ENCODE results near the gene MICB.
"Not testable (repeated sequence)": the region's sequence is repeated elsewhere in the genome, so short reads cannot be mapped to it uniquely, and the experiment has no call there.

MICB gene

DNA sequence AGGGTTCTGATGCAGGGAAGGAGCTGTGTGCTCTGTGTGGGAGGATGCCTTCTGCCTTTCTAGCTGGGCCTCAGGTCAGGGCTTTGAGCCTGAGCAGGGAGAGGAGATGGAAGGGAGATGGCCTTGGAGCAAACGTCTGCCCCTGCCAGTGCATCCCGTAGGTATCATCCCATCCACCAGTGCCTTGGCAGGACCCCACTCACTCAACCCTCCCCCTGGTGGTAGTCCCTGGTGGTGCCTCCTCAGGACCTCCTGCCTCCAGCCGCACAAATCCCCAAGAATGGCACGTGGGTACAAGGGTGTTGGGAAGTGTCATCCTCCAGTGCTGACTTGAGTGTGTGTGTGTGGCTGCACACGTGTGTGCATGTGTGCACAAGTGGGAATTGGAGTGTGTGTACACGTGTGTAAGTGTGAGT, 23.1 kb upstream of the MICB start:
- peak; percentile 30 for DNase-seq (ENCODE audit: low read depth, low spot score)

DNA sequence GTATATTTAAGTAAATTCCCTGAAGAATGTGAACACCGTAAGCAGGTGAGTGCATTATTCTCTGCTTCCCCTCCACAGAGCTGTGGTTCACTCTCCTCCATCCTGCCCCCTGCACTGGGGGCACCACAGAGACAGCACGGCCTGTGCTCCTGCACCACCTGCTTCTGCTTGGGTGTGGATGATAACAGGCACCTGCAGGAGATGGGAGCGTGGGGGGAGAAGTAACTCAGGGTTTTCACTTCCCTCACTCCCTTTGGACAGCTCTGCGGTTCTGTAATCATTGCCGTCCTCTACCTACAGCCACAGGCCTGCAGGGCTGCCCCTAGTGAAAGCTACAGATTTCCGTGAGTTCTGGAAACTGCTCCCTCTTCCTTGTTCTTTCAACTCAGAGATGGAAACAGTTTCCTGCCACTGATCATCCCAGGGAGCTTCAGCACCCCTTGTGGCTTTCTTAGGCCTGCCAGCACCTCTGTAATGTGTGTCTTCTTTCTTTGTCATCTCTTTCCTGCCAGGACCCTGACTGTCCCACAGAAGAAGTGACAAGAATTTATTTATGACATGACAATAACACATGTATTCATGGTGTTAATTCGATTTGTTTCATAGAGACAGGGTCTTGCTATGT, 21.3 kb upstream of the MICB start:
- DNase-seq (ENCODE audit: low read depth, low spot score) = peak; percentile 19

DNA sequence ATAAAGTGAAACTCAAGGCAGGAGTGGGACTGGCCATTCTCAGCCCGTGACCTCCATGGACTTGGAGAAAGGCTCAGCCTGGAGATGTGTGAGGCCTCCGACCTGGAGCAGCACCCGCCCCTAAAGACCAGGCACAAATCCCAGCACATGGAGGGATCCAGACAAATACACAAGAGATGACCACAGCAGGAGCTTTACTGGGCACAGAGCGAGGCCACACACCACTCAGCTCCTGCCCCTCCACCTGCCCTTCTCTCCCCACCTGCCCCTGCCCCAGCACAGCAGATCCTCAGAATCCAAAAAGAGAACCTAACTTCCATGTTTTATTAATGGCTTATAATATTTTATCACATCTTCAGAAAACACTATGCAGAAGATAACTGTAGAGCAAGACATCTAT, 20.4 kb upstream of the MICB start:
- DNase-seq (ENCODE audit: low read depth, low spot score) = no peak

DNA sequence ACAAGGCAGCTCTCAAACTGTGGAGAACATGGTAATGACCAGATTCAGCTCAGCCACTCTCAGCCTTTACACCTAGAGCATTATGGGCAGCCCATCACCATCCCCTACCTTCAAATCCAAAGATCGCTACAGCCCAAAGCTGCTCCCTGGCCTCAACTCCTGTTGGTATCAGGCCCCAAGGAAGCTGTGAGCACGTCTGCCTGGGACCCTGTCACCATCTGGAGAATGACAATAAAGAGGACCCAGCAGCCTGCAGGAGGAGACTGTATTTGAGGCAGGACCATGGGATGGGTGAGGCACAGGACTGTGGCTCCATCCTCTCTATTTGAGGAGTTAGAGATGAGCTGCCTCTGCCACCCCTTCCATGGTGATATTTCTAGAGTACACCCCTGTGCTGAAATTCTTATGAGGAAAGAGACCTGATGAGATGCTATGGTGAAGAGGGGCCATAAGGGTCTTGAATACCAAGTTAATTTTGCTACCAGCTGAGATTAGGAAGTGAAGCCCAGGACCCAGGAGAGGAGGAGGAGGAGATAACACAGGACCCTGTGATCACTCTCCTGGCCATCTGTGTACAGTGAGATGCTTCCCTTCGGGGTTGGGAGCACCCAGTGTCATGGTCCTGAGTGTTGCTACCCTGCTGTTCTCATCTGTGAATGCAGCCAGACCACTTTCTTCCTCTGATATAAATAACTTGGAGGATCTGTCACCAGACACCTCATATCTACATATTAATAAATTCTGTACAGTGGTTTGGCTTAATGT, 19.6 kb upstream of the MICB start:
- no peak for DNase-seq (ENCODE audit: low read depth, low spot score)

DNA sequence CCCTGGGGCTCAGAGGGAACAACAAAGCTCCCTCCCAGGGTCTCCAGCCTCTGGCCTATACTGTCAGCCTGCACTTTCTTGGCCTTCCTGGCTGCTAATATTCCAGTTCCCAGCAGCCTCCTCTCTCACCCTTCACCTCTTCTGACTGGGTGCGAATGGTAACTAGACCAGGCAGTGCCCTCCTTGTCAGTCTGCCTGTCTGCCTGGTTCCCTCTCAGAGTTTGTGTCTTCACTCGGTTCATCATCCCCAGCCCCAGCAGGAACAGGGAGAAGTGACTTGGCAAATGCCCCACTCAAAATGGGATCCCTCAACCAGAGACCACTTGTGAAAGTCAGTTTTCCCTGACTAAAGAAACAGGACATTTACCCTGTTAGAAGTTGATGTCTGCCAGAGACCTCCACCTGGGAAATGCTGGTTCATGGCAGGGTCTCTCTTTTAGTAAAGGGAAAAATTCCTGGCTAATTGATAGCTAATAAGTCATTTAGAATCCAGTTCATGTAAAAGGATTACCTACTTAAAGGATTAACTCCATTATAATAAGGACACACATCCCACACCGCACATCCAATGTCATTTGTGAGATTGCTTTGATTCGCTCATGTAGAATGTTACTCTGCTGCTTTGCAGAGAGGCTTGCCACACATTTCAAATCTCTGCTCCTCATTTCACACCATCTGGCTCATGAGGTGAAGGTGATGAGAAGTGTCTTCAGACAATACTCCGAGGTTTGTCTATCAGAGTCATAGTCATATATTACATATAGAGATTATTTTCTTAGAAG, 18.6 kb upstream of the MICB start:
- DNase-seq (ENCODE audit: low read depth, low spot score) = no peak

DNA sequence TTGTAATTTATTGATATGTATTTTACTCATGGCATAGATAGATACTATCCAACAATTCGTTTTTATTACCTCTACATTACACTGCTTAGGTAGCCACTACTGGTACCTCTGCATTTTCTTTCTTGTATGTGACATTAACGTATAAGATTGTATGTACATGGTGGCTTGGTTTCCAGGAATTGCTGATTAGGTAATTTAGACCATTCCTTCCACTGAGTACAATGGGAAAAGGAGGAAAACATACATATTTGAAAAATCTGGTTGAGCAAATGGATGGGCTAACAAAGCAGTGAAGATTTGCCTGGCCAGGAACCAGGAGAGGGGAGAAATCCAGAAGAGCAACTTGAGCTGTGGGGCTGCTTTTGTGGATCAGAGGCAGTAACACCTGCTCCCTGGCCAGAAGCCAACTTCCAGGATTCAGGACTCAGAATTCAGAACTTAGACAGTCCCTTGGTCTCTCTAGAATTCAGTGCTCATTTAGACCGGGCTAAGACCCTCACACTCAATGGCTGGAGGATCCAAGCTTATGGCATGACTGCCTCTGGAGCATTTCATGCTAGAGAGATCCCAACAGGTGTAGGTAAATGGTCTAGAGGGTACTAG, 17.9 kb upstream of the MICB start:
- no peak for DNase-seq (ENCODE audit: low read depth, low spot score)

DNA sequence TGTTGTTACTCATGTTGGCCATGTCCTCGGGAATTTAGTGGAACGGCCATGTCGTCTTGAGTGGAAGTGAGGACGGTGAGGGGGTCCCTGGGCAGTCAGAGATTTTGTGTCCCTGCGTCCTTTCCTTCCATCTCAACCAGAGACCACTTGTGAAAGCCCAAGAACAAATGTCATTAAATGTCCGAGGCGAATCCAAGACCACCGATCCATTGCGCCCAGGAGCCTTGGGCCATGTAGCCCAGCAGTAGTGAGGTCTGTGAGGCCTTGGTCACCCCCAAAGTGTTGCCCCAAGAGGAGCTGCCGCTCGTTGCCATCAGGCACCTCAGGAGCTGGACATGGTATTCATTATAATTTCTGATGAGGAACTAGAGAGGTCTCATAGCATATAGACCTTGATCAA, 17.4 kb upstream of the MICB start:
- DNase-seq (ENCODE audit: low read depth, low spot score) = no peak

DNA sequence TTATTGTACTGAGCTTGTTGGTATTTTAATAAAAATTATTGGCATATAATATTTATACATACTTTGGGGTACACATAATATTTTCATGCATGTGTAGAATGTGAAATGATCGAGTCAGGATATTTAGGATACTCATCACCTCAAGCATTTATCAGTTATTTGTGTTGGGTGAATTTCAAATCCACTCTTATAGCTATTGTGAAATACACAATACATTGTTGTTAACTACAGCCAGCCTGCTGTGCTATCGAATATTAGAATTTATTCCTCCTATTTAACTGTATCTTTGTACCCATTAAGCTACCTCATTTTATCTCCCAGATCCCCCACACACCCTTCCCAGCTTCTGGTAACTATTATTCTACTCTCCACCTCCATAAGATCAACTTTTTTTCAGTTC, 14.6 kb upstream of the MICB start:
- DNase-seq (ENCODE audit: low read depth, low spot score) = no peak

DNA sequence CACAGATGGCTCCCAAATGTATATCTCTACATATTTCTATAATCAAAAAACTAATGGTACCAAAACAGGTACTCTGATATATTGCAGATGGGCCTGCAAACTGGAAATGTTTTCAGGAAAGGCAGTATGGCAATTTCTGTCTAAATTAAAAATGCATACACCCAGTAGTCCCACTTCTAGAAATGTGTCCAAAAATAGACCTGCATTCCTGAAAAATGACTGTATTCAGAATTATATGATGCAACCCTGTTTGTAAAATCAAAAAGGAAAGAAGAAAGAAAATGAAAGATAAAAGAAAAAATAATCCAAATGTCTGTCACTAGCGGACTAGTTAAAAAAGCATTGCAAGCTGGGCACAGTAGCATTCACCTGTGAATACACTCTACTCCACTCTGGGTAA, 12.9 kb upstream of the MICB start:
- DNase-seq (ENCODE audit: low read depth, low spot score) = no peak

DNA sequence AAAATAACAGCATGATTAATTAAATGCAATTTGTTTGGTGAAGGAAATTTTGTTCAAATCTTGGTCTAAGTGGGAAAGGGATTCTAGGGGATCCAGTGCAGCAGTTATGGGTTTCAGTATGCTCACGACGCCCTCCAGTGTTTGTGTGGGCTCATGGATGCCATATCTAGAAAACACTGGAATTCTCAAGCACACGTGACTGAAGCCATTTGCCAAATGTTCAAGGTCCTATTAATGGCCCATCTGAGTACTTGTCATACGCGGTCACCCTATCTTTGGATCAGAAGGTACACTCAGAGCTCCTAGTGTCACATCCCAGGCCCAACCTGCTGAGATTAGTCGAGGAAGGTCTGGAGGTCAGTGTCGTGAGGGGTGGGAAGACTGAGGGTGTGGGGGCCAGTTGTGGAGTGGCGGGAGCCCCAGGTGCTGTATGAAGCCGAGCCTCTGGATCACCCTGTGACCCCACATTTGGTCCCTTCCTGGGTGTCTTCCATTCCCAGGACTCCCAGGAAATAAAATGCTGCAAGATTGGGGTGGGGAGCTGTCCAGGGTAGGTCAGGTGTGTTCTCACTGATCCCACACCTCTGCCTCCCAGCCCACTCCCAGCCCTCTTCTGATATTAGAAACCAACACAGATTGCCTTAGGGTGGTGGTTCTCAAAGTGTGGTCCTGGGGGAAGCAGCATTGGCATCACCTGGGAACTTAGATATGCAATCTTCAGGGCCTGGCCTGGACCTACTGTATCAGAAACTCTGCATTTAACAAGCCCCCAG, 11.7 kb upstream of the MICB start:
- not testable (repeated sequence) for DNase-seq (ENCODE audit: low read depth, low spot score)

DNA sequence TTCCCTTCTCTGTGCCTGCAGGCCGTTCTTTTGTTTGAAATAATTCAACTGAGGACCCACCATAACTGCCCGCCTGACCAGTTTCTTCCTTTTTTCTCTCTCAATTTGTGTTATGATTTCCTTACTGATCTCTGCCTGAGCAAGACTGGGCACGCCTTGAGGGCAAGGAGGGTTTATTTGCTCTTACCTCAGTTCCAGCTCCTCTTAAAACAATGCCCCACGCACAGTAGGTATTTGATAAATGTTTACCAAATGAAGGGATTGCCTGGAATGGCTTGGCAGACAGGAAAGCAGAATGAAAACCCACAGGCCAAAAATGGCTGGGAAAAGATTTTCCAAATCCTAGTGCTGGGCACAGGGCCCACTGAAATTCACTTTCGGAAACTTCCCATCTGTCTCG, 10.3 kb upstream of the MICB start:
- not testable (repeated sequence) for DNase-seq (ENCODE audit: low read depth, low spot score)

DNA sequence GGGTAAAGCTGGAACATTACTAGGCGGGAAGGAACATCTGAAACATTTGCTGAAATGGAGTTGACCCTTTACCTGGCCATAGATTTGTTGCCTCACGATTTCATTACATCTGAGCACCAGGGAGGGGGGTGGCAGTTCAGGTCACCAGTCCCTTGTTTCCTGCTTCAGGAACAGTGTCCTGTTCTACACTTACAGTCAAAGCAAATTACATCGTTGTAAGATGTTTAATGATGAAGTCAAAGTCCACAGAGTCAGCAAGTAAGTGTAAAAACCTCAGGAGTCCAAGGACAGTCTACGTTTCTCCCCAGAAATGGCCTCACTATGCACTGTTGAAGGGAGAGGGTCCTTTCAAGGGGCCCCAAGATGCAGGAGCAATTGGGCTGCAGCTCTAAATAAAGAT, 8.9 kb upstream of the MICB start:
- no peak for DNase-seq (ENCODE audit: low read depth, low spot score)

DNA sequence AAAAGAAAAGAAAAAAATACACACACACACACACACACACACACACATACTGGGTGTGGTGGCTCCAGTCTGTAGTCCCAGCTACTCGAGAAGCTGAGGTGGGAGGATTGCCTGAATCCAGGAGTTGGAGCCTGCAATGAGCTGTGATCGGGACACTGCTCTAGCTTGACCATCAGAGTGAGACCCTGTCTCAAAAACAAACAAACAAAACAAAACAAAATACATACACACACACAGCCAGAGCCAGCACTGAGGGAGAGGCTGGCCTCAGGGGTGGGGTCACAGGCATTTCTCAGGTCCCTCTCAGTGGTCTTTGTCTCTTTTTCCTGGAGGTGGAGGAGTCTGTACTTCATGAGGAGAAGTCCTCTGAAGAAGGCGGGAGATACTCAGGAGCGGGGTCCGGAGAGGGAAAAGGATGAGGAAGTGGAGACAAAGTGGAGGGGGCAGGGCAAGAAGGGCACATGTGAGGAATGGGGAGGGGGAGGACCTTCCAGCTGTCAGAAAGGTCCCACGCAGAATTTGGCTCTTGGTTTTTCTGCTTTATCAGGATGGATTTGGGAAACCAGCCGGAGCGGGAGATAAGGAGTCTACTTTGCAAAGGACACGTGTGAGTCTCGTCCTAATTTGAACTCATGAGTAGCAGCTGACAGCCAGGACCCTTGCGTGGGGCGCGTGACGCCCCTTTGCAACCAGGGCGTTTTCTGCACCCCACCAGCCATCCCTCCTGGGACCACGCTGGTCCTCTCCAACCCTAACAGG, 7.7 kb upstream of the MICB start:
- DNase-seq (ENCODE audit: low read depth, low spot score) = no peak

DNA sequence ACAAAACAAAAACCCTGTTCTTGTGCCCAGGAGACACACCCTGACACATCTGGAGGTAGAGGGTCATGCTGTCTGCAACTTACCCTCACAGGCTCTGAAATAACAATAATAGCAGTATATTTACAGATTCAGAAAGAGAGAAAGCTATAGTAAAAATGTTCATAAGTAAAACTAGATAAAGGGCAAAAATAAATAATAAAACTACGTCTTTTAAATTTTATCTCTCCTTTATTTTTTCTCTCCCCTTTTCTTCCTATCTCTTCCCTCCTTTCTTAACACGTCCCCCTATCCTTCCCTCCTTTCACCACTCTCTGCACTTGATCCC, 4.4 kb upstream of the MICB start:
- not testable (repeated sequence) for DNase-seq (ENCODE audit: low read depth, low spot score)

DNA sequence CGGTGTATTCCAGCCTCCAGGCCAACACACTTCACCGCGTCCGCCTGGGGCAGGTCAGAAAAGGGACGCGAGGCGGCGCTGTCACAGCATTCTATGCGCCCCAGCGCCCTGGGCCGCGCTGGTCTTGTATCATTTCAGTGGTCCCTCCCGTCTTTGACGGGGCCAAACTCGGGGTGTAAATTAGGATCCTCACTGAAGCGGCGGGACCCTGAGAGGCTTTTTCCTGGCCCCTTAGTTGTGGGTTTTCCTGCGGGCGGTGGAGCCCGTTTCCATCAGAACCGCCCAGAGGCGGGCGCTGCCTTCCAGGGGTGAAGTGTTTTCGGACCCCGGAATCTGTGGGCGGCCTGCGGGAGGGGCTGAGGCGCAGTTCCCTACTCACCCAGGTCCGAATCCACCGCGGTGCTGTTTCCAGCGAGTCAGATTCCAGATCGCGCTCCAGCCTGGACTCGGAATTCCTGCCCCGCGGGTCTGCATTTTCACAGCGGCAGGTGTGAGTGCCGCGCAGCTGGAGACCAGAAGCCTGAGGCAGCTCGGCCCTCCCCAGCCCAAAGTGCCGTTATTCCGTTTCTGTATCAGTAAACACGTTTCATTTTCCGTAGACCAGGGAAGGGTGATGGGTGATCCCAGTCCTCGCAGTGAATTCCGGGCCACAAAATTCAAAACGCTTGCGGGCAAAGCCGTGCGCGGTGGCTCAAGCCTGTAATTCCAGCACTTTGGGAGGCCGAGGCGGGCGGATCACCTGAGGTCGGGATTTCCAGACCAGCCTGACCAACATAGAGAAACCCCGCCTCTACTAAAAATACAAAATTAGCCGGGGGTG, 3.9 kb upstream of the MICB start:
- peak; percentile 96 for DNase-seq (ENCODE audit: low read depth, low spot score)

DNA sequence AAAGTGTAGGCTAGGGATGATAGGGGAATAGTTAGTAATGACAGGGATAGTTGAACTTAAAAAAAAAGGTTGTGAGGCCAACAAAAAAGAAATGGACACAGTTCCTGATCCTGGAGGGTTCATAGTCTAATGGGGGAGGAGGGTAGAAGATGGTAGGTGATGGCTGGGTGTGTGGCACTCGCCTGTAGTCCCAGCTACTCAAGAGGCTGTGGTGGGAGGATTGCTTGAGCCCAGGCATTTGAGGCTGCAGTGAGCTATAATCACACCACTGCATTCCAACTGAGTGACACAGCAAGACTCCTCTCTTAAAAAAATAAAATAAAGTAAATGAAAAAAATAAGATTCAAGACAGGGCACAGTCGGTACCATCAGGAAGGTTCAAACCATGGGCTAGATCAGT, 2.4 kb upstream of the MICB start:
- peak; percentile 31 for DNase-seq (ENCODE audit: low read depth, low spot score)

DNA sequence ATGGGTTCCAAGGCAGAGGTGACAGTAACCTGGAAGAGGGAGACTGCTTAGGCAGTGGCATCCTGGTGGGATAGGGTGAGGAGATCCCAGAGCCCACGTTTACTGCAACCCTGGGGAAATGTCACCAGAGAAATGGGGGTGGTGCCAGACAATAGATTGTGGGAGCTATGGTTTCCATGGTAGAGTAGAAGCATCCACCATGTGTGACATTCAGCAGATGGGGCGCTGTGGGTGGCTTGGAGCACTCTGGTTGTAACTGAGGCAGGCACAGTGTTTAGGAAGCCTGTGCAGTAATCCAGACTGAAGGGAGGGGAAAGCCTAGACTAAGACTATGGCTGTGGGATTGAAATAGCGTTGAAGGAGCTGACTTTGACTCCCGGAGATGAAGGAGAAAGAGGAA, 1.1 kb upstream of the MICB start:
- not testable (repeated sequence) for DNase-seq (ENCODE audit: low read depth, low spot score)

DNA sequence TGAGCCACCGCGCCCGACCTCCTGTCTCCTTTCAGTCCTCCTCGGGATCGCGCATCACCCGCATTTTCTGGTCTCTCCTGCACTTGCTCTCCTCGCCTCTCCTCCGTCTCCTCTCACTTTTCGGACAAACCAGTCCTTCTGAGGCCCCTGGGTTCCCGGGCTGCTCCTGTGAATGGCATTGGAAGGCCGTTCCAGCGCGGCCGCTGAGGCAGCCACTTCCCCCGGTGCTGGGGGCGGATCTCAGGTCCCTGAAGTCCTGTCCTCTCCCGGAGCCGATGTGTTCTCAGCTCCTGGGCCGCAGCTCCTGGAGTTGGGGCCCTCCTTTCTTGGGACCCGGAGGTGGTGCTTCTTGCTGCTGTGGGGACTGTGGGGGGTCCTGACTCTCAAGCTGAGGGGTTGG, 803 bp downstream of the MICB start:
- DNase-seq (ENCODE audit: low read depth, low spot score) = peak; percentile 51

DNA sequence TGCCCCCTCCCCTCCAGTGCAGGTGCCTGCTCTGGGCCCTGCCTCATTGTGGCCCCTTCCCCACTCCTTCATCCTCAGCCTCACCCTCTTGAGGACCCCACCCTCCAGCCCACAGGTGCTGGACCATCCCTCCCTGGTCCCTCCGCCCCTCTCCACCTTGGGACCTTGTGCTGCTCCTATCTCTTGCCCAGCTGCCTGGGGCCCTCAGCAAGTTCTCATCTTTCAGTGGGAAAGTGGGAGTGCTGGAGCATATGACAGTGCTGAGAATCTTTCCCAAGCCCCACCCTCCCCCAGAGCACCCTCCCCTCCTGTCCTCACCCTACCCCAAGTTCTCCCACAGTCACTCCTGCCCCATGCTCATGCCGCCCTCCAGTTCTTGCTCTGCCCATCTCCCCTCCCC, 1.7 kb downstream of the MICB start:
- DNase-seq (ENCODE audit: low read depth, low spot score) = not testable (repeated sequence)

DNA sequence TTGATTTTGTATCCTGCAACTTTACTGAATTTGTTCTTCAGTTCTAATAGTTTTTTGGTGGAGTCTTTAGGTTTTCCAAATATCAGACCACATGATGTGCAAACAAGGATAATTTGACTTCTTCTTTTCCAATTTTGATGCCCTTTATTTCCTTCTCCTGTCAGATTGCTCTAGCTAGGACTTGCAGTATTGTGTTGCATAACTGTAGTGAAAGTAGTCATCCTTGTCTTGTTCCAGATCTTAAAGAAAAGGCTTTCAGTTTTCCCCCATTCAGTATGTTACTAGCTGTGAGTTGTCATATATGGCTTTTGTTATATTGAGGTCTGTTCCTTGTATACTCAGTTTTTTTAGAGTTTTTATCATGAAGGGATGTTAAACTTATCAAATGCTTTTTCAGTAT, 4.6 kb downstream of the MICB start:
- DNase-seq (ENCODE audit: low read depth, low spot score) = no peak

Measured in ELF-1 (cell line).